HUDEP-2 (cell line): ENCODE results near the gene SYPL2.
"Not testable (repeated sequence)": the region's sequence is repeated elsewhere in the genome, so short reads cannot be mapped to it uniquely, and the experiment has no call there.

ENCODE experiments used
- DNase-seq, 76 experiments: peaks; one replicate each; lab custom pipeline; 2025; ENCODE audit not compliant: unreplicated experiment in 76 of 76; lab: John Stamatoyannopoulos, UW

Gene SYPL2

DNA sequence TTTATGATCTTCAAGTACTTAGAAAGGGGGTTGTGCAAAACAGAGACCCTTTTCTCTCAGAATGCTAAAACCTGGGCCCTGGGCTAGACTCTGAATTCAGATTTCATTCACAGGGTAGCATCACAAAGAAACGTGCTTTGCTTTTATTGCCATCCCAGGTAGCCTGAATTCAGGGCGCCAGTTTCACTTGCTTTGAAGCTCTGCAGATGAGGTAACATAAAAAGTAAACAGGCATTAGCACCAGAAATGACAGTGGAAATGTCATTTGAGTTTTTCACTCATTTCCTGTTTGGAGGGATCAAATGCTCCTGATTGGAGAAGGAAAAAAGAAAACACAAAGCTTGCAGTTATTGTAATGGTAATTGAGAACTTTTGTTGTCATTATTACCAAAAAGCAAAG, 2.6 kb downstream of the SYPL2 start:
- no peak for DNase-seq

DNA sequence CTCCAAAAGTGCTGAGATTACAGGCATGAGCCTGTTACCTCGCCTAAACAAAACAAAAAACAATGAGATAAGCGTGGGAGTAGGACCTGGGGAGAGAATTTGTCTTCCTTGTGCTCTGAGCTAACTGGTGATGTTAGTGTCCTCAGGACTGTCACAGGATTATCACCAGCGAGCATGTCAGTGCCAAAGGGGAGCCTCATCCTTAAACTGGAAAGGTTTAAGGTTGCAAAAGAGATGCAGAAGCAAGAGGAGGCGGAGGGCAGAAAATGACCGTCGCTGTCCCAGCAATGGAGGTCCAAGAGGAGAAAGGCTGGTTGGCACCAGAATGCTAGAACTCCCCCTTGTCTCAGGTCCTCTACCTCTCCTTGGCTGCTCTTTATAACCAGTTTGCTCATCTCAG, 3.9 kb downstream of the SYPL2 start:
- DNase-seq = no peak

DNA sequence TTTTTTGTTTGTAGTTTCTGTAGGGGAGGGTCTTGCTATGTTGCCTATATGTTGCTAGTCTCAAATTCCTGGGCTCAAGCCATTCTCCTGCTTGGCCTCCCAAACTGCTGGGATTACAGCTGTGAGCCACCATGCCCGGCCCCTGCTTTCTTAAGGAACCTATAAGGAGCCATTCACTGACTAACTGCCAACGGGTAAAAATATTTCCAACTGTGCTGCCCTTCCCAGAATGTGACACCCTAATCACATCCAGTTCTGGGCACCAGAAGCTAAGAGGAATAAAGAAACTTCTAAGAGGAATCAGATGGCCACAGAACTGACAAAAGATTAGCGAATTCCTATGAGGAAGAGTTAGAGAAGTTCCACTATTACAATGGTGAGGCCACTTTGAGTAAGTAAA, 6.4 kb downstream of the SYPL2 start:
- no peak for DNase-seq

DNA sequence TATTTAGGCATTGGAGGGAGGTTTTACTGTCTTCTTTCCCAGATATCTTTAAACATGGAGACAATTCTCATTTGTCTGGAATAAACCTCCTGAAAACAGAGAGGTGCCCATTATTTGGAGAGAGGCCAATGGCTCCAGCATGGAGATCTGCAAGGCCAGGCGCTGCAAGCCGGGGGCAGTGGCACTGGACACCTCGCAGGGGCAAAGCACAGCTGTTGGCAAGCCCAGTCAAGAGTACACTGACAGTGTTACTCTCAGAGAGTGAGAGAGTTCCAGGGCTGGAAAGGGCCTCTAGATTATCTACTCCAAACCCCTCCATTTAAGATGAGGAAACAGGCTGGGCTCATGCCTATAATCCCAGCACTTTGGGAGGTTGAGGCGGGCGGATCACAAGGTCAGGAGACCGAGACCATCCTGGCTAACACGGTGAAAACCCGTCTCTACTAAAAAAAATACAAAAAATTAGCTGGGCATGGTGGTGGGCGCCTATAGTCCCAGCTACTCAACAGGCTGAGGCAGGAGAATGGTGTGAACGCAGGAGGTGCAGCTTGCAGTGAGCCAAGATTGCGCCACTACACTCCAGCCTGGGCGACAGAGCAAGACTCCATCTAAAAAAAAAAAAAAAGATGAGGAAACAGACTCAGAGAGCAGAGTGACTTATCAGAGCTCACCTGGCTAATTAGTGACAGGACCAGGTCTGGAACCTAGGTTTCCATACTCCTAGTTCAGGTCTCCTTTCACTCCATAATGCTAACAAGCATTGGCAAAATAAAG, 7.1 kb downstream of the SYPL2 start:
- DNase-seq = not testable (repeated sequence)

DNA sequence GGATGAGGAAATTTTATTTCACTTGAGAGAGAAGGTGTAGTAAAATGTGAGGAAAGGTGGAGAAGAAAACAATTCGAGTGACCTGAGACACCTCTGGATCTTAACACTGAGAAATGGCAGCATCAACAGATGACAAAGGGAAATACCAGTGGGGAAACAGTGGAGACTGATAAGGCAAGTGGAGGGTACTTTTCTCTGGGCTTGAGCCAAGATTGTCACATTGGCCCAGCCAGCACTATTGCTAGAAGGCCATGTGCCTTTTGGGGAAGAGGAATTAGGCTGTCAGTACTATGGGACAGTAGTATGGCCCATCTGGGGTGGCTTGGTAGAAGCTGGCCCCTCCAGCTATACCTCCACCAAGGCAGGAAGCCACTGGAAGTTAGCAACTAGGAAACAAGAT, 8.4 kb downstream of the SYPL2 start:
- peak in 6 of 76 experiments; percentile 3 to 28 (median 13) for DNase-seq

DNA sequence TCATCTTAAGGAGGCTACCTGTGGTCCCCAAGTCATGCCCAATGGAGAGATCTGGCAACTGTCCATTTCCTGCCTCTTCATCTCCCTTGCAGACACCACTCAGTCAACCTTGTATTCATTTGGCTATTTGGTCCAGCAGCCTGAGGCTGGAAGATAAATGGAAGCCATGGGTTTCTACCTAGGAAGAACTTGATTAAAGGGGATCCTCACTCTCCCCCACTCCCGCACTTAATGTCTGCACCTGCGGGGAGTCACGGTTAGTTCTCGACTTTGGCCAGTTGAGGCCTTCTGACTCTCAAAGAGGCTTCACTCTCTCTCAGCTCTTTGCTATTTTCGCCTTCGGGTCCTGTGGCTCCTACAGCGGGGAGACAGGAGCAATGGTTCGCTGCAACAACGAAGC, 8.9 kb downstream of the SYPL2 start:
- DNase-seq = no peak

DNA sequence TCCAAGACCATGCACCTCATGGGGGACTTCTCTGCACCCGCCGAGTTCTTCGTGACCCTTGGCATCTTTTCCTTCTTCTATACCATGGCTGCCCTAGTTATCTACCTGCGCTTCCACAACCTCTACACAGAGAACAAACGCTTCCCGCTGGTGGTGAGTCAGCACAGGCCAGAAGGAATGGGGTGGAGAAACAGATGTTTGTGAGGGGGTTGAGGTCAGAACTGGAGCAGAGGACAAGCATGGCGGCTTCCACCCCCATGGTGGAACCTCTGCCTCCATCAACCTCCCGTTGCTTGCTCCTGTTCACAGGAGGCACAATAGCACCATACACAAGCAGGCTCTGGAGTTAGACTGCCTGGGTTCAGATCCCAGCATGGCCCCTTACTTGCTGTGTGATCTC, 10.5 kb downstream of the SYPL2 start:
- DNase-seq = no peak

DNA sequence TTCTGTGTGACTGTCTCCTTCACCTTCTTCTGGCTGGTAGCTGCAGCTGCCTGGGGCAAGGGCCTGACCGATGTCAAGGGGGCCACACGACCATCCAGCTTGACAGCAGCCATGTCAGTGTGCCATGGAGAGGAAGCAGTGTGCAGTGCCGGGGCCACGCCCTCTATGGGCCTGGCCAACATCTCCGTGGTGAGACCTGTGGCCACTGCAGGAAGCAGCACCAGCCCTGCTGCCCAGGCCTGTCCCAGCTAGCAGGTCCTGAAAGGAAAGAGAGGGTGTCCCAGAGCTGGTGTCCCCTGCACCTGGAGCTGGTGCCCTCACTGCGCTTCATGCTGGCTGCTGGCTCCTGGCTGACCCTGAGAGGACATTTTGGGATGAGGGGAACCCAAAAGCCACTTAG, 11.5 kb downstream of the SYPL2 start:
- DNase-seq = peak in 3 of 76 experiments; percentile 10 to 25 (median 17)

DNA sequence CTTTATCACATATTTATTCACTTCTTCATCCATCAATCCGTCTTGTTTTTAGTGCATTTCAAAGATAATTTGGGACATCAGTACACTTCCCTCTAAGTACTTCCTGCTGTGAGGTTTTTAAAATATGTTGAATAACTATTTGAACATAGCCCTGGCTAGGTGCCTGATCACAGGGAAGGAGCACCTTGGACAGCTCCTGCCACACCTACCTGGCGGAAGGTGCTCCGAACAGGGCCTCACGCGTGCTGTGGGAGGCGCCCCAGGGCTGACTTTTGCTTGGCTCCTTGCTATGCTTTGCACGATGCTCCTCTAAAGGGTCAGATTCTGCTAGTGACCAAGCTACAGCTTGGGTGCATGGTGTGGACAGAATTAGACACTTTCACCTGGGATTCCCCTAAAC, 12.5 kb downstream of the SYPL2 start:
- peak in 3 of 76 experiments; percentile 6 to 13 (median 11) for DNase-seq

DNA sequence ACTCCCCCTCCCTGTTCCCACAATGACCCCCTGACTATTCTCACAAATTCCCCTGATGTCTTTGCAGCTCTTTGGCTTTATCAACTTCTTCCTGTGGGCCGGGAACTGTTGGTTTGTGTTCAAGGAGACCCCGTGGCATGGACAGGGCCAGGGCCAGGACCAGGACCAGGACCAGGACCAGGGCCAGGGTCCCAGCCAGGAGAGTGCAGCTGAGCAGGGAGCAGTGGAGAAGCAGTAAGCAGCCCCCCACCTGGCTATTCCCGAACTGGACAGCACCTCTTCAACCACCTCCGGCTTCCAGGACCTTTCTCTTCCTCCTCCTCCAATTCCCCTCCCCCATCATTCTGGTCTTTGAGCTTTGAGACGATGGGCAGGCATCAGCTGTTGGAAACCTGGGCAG, 13.0 kb downstream of the SYPL2 start:
- no peak for DNase-seq

DNA sequence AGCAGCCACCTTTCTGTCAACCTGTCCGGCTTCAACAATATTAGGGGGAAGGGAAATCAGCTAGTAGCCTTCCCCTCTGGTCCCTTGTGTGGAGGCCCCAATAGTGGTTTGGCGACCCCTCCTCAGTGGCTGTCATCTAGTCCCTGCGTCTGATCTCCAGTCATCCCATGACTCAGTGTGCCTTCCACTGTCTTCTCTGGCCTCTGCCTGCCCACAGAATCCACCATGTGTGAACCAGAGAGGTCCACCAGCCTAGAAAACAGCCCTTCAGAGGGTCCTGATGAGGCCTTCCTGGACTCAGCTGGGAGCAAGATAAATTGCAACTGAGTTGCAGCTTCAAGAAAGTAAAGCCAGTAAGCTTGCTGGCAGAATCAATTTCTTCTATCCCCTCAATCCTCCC, 13.6 kb downstream of the SYPL2 start:
- no peak for DNase-seq

DNA sequence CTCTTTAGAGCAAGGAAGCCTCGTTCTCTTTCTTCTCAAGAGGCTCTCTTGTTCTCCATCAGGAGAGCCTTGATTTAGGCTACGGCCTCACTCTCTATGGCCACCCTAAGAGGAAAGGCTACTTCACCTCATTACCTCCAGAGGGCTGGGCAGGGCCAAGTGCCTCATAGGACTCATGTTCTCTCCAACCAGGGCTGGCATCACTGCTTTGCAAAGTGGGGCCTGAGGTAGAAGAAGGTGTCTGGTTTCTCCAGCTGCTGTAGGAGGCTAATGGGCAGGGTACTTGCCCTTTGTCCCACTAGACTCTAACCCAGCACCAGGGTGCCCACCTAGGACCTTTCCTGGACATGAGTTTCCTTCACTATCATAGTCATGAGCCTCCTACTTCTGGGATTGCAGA, 15.3 kb downstream of the SYPL2 start:
- no peak for DNase-seq

DNA sequence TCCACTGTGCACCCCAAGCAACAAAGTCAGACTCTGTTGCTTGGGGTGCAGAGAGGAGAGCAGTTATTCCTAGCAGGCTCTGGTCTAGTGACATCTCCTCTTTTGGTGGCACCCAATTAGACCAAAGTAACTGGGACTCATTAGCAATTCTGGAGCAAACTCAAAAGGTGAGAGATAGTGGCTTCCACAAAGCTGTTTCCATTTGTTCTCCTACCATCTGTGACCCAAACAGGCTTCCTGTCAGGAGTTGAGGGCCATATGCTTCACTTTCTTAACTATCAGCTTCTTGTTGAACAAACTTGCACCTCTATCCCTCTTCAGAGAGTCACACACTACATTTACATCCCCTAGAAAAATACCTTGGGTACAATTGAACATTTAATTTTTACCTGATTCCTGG, 15.9 kb downstream of the SYPL2 start:
- no peak for DNase-seq

DNA sequence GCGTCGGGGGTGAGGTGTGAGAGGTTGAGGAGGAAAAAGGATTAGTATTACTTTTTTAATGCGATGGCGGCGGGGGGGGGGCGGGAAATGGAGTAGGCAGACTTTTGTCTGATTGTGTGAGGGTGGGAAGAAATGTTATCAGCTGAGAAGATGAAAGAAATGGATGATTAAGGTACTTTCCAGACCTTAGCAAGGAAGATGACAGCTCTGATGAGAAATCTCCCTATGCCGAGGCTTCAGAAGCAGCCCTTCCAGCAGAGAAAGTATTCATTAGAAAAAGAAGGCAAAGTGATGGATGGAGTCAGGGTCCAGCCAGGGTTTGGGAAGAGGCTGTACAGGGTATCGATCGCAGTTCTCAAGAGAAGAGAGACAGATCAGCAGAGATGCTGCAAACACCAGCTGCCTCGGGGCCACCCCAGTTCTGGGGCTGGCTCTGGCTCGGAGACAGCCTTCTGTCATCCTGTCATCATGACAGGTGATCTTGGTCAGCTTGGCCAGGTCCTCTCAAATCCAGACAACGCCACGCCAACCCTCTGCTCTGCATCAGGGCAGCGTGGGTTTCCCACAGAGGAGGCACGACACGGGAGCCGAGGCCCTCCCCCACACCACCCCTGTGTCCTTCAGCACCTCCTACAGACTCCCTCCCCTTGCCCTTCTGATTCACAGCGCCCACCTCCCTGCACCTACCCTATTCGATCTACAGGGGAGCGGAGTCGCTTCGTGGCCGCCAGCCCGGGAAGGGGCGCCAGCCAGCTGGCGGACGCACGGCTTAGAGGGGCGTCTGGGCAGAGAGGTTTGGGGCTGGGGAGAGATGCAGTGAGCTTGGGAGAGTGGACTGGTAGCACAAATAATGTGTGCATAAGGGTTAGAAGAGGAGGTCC, 16.7 kb downstream of the SYPL2 start:
- no peak for DNase-seq

DNA sequence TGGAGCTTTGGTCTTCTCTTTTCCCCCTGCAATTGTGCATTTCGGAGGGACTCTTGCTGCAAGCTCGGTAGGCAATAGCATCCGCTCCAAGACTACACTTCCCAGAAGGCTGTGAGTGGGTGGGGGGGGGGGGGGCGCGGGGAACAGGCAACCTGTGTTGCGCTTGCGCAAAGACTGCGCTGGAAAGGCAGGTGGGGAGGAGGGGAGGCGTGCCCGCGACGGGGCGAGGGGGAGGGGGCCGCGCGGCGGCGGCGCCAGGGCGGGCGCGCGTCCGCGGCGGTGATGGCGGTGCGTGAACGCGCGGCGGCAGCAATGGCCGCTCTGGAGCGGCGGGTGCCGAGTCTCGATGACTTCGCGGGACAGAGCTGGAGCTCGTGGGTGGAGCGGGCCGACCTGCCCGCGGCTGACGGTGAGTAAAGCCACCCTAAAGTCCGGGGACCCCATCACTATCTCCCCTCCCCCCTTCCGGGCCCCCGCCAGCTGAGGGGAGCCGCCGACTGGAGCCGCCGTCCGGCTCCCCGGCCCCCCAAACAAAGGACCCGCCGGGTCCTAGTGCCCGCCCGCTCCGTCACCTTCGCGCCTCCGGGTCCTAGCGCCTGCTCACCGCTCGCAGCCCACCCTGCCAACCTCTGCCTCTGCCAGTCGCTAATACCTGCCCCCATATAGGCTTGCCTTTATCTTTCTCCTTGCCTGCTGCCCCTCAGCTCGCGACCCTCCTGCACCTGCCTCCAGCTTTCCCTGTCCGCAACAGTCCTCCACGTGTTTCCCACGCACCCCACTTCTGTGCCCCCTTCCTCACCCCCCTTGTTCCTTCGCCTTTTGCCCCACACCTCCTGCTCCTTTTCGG, 17.5 kb downstream of the SYPL2 start, which contains the start of gene ATXN7L2:
TSS of gene ATXN7L2 (plus strand) at position 234 of the 847 bp plus-strand sequence. CDS start at position 283, 49 bp downstream.
- peak in 75 of 76 experiments; percentile 27 to 93 (median 83) for DNase-seq

DNA sequence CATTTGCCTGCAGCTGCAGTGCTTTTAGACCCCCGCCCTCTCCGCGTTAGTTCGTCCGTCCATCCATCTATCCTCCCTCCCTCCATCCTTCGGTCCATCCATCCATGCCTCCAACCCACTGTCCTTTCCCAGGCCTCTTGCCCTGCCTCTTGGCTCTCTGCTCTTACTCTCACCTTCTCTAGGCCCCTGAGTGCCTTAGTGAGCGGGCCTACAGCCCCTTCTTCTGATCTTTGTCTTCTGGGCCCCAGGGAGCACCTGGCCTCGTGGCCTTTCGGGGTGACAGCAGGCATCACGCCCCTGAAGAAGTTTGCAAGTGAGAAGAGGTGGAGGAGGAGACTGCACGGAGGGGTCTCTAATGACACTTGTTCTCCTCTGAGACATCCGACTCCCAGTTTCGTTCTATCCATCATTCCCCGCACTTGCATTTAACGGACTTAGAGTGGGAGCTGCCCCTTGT, 18.2 kb downstream of the SYPL2 start:
- no peak for DNase-seq

DNA sequence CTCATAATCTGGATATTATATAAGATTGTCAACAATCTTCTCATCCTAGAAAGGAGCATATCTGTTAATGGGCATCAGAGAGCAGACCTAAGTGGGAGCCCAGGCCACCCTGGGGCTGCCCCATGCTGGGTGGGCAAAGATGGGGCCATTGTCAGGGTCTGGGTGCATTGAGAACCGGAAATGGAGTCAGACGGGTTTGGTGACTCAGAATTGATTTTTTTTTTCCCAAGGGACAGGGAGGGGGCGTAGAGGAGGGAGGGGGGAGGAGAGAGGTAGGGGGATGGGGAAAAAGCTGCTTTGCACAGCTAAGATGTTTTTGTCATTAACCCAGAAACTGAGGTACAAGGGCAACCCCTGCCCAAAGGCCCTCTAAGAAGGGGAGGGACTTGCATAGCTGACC, 18.7 kb downstream of the SYPL2 start:
- no peak for DNase-seq

DNA sequence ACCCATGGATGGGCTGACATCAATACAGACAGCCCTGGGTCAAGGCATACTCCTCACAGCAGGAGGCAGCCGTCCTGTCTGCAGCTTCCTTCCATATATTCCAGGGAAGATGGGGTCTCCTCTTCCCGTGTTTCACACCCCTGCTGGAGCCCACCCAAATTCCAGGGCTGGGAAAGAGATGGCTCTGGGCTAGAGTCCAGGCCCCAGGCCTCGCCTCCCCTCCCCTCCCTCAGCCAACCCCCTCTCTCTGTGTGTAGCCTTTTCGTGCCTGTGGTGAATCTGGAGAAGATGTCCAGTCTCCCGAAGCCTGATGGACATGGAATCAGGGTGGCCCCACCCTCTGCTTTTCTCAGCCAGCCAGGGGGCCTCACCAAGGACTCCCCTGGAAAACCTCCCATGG, 20.9 kb downstream of the SYPL2 start:
- DNase-seq = no peak

DNA sequence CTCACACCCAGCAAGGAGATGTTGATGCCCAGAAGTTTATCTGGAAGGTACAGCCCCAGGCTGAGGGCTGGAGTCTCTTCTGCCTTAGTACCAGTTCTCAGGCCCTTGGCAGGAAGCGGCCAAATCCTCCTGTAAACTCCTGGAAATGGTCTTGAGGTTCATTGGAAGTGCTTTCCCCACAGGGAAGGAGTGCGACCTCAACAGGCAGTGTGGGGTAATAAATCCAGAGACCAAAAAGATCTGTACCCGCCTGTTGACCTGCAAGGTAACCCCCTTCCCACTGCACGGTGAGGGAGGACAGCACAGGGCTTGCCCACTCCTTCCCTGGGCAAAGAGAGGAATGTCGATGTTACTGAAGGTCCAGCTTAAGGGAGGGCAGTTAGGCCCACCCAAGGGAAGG, 21.9 kb downstream of the SYPL2 start:
- DNase-seq = no peak

DNA sequence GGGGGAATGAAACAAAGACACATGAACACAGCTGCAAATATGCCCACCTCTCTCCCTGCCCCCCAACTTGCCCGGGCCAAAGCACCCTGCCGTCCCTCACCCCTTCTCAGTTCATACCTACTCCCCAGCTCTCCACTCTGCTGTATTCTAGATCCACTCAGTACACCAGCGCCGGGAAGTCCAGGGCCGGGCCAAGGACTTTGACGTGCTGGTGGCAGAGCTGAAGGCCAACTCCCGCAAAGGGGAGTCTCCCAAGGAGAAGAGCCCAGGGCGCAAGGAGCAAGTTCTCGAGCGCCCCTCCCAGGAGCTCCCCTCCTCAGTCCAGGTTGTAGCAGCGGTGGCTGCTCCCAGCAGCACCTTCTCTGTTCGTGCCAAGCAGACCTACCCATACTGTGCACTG, 22.4 kb downstream of the SYPL2 start:
- no peak for DNase-seq
